Activated CD4-positive, CD25-positive, alpha-beta regulatory T cell (primary cell): Measurements from ENCODE around the gene ZNF77.
A peak's percentile ranks its signal among the peaks of the same experiment; 100 is the strongest.
"Not testable (repeated sequence)": the region's sequence is repeated elsewhere in the genome, so short reads cannot be mapped to it uniquely, and the experiment has no call there.

Experiments used
- DNase-seq, 4 experiments: peaks; one replicate each; lab custom pipeline; 2025; lab: John Stamatoyannopoulos, UW

ZNF77 gene

DNA sequence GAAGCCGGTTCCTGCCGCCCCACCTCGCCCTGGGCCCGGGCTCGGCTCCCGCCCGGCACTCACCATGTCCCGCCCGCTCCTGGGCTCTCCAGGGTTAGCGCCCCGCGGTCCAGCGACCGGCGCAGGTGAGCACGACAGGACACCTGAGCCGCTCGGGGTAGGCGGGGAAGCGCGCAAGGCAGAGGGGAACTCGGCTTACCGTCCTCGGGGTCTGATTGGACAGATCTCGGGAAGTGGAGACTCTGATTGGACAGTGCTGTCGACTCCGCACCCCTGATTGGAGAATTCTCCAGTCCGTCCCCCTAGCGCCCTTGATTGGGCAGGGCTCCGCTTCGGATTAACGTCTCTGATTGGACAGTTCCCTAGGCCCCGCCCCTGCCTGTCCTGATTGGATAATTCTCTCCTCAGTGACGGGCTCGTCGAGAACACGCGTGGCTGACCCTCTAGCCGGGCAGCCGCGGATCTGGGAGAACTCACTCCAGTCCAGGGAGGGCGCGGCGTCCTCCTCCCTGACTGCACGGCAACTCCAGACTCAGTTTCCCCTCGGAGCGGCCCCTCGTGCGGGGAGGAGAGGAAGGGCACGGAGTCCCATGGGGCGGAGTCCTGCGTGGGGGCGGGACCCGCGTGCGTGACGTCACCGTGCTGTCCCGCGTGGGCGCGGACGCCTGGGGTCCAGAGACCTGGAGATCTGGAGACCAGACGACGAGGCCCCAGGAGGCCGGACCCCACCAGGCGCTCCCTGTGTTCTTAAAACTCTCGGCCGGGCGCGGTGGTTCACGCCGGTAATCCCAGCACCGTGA is at the start of gene ZNF77:
TSS of gene ZNF77 (minus strand) at position 197 of the 800 bp plus-strand sequence. CDS start at position 66, 131 bp downstream.
- DNase-seq = peak; percentile 95 to 98 (median 96)

DNA sequence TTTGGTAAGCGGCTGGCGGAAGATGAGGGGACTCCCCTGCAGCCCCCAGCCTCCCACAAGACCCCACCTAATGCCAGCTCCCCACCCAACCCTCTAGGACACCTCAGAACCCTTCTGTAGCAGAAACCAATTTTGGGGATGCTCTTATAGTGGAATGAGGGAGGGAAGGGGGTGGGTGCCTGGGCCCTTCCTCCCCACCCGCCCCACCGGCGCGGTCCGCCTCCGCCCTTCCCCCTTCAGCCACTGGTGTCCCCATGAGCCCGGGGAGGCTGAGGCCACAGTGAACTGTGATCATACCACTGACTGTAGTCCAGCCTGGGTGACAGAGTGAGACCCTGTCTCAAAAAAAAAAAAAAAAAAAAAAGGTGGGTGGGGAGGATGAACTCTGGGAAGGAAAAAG is 48.8 kb upstream of the ZNF77 start:
- DNase-seq = no peak

DNA sequence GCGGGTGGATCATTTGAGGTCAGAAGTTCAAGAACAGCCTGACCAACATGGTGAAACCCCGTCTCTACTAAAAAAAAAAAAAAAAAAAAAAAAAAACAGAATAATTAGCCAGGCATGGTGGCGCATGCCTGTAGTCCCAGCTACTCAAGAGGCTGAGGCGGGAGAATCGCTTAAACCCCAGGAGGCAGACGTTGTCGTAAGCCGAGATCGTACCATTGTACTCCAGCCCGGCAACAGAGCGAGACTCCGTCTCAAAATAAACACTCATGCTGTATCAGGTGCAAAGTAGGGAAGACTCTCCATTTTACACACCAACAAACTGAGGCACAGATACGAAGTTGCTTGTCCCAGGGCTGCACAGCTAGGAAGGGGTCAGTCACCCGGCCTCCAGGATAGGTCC is 48.2 kb upstream of the ZNF77 start:
- no peak for DNase-seq

DNA sequence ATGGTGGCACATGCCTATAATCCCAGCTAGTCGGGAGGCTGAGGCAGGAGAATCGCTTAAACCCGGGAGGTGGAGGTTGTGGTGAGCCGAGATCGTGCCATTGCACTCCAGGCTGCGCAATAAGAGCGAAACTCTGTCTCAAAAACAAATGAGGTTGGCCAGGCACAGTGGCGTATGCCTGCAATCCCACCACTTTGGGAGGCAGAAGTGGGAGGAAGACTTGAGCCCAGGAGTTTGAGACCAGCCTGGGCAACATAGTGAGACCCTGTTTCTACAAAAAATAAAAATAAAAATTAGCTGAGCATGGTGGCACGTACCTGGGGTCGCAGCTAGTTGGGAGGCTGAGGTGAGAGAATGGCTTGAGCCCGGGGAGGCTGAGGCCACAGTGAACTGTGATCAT is 47.6 kb upstream of the ZNF77 start:
- DNase-seq = not testable (repeated sequence)

DNA sequence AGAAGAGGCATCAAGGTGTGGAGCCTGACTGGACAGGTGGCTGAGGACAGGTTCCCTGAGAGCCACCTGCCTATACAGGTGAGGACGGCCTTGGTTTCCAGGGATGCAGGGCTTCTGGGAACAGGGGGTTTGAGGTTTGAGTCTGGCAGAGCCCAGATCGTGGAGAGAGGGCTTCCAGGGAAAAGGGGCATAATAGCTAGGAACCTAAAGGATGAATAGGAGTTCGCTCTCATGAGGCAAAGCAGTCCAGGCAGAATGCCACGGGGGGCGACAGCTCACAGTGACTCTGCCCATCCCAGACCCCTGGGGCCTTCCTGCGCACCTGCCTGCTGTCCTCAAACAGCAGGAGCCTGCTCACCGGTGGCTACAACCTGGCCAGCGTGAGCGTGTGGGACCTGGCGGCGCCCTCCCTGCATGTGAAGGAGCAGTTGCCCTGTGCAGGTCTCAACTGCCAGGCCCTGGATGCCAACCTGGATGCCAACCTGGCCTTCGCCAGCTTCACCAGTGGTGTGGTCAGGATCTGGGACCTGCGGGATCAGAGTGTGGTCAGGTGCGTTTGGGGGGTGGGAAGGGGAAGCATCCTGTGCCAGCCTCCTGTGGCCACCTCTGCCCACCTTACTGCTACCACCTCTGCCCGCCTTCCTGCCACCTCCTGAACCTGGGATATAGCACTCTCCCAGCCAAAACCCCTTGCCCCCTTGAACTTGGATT is 44.6 kb upstream of the ZNF77 start:
- no peak for DNase-seq

DNA sequence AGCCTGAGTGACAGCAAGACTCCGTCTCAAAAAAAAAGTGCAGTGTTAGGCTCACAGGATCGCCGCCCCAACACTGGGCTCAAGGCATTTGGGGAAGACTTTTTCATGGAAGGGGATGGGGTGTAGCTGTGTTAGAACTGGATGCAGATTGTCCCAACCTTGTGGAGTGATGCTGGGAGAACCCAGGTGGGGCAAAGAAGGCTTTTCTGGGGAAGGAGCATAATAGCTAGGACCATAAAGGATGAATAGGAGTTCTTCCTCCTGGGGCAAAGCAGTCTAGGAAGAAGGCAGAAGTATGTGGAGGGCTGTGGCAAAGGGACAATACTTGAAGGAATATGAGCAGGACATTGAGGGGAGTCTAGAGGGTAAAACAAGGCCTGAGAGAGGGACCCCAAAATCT is 43.8 kb upstream of the ZNF77 start:
- no peak for DNase-seq

DNA sequence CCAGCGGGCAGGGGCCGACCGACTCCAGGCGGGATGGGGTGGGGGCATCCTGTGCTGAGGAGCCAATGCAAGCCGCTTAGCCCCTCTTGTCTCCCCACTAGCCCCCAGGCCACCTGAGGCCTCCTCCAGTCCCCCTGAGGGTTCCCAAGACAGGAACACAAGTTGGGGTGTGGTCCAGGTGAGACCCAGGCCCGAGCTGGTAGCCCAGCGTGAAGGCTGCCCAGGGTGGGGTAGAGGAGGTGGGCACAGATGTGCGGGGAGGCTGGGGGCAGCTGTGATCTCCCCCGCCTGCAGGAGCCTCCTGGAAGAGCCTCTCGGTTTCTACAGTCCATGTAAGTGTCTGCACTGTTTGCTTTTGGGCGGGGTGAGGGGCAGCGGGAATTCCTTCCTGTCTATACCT is 43.0 kb upstream of the ZNF77 start:
- DNase-seq = no peak

DNA sequence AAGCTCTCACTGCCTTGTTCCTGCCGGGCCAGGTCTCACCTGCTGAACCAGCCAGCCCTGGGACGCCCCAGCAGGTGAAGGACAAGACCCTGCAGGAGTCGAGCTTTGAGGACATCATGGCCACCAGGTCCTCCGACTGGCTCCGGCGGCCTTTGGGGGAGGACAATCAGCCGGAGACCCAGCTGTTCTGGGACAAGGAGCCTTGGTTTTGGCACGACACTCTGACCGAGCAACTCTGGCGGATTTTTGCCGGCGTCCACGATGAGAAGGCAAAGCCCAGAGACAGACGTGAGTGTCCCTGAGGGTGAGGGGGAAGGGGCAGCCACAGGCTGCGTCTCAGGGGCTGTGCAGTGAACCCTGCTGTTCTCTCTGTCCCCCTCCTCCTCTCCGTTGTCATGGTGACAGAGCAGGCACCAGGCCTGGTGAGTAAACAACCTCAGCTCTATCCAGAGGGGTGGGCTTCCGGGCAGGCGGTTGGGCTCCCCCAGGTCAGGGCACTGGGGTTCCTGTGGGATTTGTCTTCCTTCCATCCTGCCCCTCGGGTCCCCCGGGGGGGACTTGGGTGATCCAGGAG is 42.3 kb upstream of the ZNF77 start:
- no peak for DNase-seq

DNA sequence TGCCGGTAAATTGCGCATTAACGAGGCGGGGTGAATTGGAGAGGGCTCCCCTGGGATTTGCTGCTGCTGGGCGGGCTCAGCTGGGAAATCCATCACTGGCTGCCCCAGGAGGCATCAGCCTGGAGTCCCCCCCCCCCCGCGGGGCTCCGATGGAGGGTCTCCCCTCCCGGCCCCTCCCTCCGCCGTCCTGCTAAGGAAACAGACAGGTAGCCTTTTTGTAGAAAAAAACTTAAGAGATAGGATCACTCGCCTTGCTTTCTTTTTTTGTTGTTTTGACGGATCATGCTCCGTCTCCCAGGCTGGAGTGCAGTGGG is 39.4 kb upstream of the ZNF77 start:
- no peak for DNase-seq

DNA sequence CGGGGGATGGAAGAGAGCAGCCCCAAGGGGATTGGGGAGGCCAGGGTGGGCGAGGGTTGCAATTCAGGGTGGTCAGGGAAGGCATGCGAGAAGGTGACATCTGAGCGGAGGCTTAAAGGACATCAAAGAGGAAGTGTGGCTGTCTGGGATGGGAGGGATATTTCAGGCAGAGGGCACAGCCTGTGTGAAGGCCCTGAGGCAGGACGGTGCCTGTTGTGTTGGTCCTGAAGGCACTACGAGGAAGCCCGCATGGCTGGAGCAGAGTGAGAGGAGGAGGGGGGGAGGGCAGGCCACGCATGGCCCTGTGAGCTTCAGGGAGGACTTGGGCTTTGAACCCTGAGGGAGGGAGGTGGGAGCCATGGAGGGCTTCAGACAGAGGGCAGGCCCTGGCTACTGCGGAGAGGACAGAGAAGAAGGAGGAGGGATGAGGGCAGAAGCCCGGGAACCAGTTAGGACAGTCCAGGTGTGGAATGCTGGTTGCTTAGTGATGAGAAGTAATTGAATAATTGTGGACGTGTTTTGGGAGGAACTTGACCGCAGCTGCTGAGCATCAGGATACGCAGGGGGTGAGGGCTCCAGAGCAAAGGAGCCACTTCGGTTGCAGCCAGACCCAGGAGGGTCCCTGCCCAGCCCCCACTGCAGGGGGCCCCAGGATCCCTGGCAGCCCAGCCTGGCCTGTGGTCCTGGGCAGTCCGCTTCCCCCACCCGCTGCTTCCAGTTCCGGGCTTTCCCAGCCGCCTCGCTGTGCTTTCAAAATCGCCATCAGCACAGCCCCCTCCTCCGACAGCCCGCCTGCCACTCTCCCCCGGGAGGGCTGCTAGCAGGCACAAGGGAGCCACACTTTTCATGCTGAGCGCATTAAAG is 38.8 kb upstream of the ZNF77 start:
- no peak for DNase-seq

DNA sequence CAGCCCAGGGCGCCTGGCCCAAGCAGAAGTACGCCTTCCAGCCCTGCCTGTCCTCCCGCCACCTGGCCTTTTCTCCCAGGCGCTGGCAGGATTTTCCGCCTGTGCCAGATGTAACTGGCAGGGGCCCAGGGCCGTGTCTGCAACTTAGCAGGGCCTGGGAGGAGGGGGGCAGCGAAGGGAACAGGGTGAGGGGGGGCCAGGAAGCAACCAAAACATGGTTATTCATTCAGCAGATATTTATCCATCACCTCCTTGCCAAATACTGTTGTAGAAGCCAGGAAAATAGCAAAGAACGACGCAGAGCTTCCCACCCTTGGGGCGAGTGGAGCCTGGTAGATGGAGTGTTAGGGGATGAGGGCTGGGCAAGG is 38.2 kb upstream of the ZNF77 start:
- no peak for DNase-seq

DNA sequence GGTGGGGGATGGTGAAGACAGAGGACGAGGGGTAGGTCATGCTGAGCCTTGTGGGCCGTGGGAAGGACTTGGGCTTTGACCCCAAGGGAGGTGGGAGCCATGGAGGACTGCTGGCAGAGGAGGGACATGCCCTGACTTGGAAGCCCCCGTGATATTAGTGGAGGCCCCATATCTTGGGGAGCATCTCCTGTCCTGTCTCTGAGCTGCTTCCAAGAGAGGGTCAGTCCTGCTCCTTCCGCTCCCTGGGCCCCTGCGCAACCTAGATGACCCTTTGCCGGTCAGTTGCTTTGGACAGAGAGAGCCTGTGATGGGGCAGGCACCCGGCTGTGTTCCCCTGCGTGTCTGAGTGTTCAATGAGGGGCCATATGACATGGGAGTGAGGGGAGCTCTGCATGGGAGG is 37.8 kb upstream of the ZNF77 start:
- no peak for DNase-seq

DNA sequence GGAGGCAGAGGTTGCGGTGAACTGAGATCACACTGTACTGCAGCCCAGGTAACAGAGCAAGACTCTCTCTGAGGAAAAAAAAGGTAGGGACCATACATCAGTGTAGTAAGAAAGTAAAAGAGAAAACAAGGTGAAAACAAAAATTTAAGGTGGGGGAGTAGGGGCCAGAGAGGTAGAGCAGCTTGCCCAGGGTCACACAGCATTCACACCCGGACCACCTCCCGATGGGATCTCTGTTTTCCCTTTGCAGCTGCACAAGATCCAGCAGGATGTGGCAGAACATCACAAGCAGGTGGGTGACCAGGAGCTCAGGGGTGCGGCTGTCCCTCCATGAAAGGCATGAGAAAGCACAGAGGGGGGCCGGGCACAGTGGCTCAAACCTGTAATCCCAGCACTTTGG is 37.1 kb upstream of the ZNF77 start:
- DNase-seq = no peak

DNA sequence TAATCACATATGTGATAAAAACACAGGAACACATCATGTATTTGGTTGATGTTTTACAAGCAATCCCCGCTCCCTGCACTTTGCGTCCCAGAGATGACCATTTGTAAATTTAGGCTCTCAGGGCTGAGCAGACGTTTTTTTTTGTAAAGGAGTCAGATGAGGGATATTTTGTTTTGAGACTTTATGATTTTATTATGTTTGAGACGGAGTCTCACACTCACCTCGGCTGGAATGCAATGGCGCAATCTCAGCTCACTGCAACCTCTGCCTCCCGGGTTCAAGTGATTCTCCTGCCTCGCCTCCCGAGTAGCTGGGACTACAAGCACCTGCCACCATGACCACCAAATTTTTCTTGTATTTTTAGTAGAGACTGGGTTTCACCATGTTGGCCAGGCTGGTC is 34.0 kb upstream of the ZNF77 start:
- no peak for DNase-seq

DNA sequence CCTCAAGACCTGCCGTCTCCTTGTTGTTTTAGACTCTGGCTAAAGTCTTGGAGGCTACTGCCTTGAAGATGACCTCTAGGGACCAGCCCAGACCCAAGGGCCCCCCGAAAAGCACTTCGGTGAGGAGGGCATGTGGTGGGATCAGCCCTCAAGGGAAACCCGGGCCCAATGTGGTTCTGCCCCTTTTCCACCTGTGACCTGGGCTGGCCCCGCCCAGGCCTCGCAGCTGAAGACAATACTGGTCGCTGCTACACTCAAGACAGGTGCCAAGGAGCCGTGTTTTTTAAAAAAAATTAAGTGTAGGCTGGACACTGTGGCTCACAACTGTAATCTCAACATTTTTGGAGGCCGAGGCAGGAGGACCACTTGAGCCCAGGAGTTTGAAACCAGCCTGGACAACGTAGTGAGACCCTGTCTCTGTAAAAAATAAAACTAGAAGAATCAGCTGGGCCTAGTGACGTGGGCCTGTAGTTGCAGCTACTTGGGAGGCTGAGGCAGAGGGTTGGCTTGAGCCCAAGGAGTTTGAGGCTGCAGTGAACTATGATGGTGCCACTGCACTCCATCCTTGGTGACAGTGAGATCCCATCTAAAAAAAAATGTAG is 33.5 kb upstream of the ZNF77 start:
- DNase-seq = no peak

DNA sequence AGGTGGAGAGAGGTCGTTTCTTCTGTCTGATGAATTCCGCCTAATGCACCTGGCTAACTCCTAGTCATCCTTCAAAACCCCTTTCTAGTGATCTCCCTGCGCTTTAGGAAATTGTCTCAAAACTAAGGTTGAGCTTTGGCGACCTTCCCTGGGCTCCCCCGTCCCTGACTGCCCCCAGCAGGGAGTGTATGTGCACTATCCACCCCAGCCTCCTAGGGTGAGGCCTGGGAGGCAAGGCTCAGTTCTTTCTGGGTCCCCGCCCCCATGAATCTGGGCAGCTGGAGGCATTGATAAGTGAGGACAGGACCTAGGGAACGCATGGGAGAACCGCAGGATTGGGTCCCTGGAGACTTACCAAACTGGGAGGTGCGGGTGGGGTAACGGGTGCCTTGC is 33.0 kb upstream of the ZNF77 start:
- DNase-seq = no peak

DNA sequence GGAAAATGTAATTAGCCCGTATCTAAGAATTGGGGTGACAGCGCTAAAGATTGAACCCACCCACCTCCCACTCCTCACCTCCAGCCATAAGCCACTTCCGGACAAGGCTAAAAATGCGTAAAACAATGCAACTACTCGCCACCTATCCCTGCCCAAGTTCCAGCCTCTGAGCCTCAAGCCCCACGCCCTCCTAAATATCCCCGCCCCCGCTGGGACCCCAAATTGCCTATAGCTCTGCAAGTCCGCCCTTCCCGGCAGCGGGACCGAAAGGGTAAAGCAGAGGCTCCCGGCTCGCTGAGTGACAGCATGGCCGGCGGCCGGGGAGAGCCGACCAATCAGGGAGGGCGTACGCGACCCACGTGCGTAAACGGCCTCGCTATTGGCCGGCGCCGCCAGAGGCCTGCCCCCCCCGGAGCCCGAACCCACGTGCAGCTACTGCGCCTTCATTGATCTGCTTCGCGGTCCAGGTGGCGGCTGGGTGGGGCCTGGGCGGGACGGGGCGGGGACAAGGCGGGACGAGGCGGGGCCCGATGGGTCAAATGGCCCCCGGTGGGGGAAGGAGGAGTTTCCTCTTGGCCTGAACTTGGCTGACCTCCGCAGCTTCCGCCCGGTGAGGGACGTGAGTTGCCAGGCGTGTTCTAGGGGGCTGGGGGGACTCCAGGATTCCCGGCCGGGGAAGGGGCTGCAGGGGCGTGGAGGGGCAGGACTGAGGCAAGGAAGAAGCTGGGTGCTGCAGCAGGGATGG is 32.4 kb upstream of the ZNF77 start, which contains the start of gene TLE6:
TSS of gene TLE6 (plus strand) at position 564 of the 745 bp plus-strand sequence. CDS start 670 bp downstream, outside the sequence.
- DNase-seq = peak; percentile 84 to 93 (median 89)

DNA sequence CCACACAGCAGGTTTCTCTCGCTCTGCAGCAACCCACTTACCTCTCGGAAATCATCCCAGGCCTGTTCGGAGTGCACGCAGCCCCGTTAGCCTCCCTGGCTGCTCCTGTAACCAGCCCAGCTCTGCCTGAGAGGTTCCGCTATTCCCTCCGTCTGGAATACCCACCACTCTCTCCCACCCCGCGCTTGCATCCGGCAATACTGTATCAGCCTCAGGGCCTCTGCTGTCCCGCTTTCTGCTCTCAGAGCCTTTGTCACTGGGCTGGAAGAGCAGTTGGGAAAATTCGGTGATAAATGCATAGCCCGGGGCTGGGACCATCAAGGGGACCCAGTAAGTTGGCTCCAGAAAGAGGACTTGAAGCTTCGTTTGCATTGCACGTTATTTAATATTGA is 31.8 kb upstream of the ZNF77 start:
- DNase-seq = no peak

DNA sequence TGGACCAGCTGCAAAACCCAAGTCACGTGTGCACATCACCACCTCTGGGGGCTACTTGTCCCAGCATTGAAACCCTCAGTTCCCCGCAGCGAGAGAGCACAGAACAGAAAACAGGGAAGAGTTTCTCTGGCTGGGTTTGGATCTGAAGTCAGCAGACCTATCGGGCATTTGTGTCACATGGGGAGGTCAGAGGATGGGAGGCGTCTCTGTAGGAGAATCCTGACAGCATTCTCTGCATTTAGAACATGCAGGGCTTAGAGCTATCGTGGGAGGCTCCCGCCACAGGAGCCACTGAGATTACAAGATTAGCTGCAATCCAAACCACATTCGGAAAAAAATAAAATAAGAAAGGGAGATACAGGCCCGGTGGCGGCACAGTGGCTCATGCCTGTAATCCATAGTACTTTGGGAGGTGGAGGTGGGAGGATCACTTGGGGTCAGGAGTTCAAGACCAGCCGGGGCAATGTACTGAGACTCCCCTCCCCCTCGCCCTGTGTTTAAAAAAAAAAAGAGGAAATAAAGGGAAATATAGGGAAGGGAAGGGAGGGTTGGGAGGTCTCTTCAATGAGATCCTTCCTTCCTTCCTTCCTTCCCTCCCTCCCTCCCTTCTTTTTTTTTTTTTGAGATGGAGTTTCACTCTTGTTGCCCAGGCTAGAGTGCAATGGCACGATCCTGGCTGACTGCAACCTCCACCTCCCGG is 29.7 kb upstream of the ZNF77 start:
- no peak for DNase-seq

DNA sequence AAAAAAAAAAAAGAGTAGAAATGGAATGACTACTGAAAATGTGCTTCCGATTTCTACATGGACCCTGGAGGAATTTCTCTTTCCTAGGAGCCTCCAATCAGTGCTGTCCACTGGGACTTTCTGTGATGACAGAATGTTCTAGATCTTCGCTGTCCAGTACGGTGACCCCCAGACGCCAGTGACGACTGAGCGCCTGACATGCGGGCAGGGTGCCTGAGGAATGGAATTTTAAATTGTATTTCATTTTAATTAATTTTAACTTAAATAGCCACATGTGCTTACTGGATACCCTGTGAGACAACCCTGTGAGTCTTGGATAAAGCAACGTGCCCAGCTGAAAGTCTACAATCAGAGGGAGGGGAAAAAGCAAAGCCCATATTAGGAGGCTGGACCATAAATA is 28.5 kb upstream of the ZNF77 start:
- DNase-seq = no peak
